ENCODE measurements around the gene RNPS1.

GRCh38 chr16:2231016-2231931, 36.7 kb downstream of the RNPS1 start:
- TF ChIP-seq CTCF (conservative IDR thresholded peaks at IDR 0.05; ENCODE audit: low read depth, low read length) = no peak
- TF ChIP-seq CEBPB (IDR thresholded peaks at IDR 0.05; ENCODE audit: low read depth, low read length) = no peak
- TF ChIP-seq POLR2A (IDR thresholded peaks at IDR 0.05; ENCODE audit: low read depth, low read length) = no peak
- no peak for TF ChIP-seq MAFK (IDR thresholded peaks at IDR 0.05; ENCODE audit: low read depth, low read length)
- no peak for TF ChIP-seq CHD1 (IDR thresholded peaks at IDR 0.05; ENCODE audit: low read depth, low read length)
- TF ChIP-seq SMC3 (IDR thresholded peaks at IDR 0.05; ENCODE audit: low read depth, low read length) = no peak
- no peak for TF ChIP-seq MAZ (IDR thresholded peaks at IDR 0.05; ENCODE audit: borderline replicate concordance, low read depth, low read length)

Measured in IMR-90 (cell line).